T-helper 17 cell (primary cell): Measurements from ENCODE around the gene YEATS4. TPM values are rescaled to one million over a fixed set of nuclear protein-coding genes. Genes with fewer than 3 reads are reported as not detected.

Experiments
- ATAC-seq: fragments of 150-1000 bp; cut with Tn5 transposase; 2 replicates; pipeline ENCODE4 v1.10.0; 2021; ENCODE audit warnings: mild to moderate bottlenecking, moderate library complexity
- DNase-seq, 3 donors: peaks; one replicate each; pipeline versions ENCODE4 v3.0.0 to v3.0.0-alpha.2; 2020 to 2021
- H3K9me3 ChIP-seq: one replicate; pipeline ENCODE4 v1.7.0; 2013; ENCODE audit warnings: low read length, mild to moderate bottlenecking; ENCODE audit not compliant: control insufficient read depth, poor library complexity, severe bottlenecking
- H3K27ac Mint-ChIP-seq: one replicate; pipeline ENCODE4 v1.8.0; 2022; ENCODE audit warnings: mild to moderate bottlenecking, moderate library complexity, mixed read lengths
- H3K27me3 Mint-ChIP-seq: one replicate; pipeline ENCODE4 v1.8.0; 2022; ENCODE audit warnings: mixed read lengths
- H3K36me3 Mint-ChIP-seq: one replicate; pipeline ENCODE4 v1.8.0; 2022; ENCODE audit warnings: low read depth, mixed read lengths
- H3K4me1 Mint-ChIP-seq: one replicate; pipeline ENCODE4 v1.8.0; 2022; ENCODE audit warnings: mild to moderate bottlenecking, mixed read lengths
- H3K4me3 Mint-ChIP-seq: one replicate; pipeline ENCODE4 v1.8.0; 2022; ENCODE audit warnings: mild to moderate bottlenecking, moderate library complexity, mixed read lengths
- total RNA-seq, 4 donors: library from RNA in 2 of 4; stranded (reverse) in 2 of 4; gene quantifications; one replicate each; pipeline ENCODE4 v1.2.3 and lab custom pipeline; 2022 to 2026

Gene YEATS4
- total RNA-seq, 2 donors from 2014 or later, result 34.0 to 36.7 TPM

- H3K27ac Mint-ChIP-seq, result no peak overlapping the region
- no peaks in the 10 kb centered on the region for H3K9me3 ChIP-seq
- H3K4me1 Mint-ChIP-seq, result peaks cover 4% of the 10 kb centered on the region
- ATAC-seq (no peak), DNase-seq (no peak)
- peaks cover 2% of the 10 kb centered on the region for H3K36me3 Mint-ChIP-seq
- no peak overlapping the region for H3K4me3 Mint-ChIP-seq
- H3K27me3 Mint-ChIP-seq, result peaks cover 29% of the 10 kb centered on the region
Observed at GRCh38 chr12:69345742-69346141, 13.8 kb upstream of the YEATS4 start.

- no peaks in the 10 kb centered on the region for H3K9me3 ChIP-seq
- peaks cover 11% of the 10 kb centered on the region for H3K27me3 Mint-ChIP-seq
- ATAC-seq (peak; percentile 42), DNase-seq (no peak)
- no peak within 1 kb of the TSS for H3K27ac Mint-ChIP-seq
- H3K4me1 Mint-ChIP-seq, result peaks cover 4% of the 10 kb centered on the region
- H3K36me3 Mint-ChIP-seq, result peaks cover under 1% of the 10 kb centered on the region
- no peak within 1 kb of the TSS for H3K4me3 Mint-ChIP-seq
Observed at GRCh38 chr12:69348162-69348938, 11.2 kb upstream of the YEATS4 start, which contains the start of gene LYZ. LYZ (plus strand) TSS chr12:69348381; CDS start chr12:69348409, 28 bp downstream.

GRCh38 chr12:69350002-69350626 is 9.4 kb upstream of the YEATS4 start:
- no peak overlapping the region for H3K4me3 Mint-ChIP-seq
- peaks cover 11% of the 10 kb centered on the region for H3K27me3 Mint-ChIP-seq
- no peak for ATAC-seq
- H3K36me3 Mint-ChIP-seq, result peaks cover 4% of the 10 kb centered on the region
- no peak overlapping the region for H3K27ac Mint-ChIP-seq
- no peaks in the 10 kb centered on the region for H3K9me3 ChIP-seq
- no peak for DNase-seq
- peaks cover 4% of the 10 kb centered on the region for H3K4me1 Mint-ChIP-seq

GRCh38 chr12:69350777-69351176 is 8.8 kb upstream of the YEATS4 start:
- H3K36me3 Mint-ChIP-seq, result peaks cover 4% of the 10 kb centered on the region
- ATAC-seq (no peak), DNase-seq (no peak)
- peaks cover 4% of the 10 kb centered on the region for H3K4me1 Mint-ChIP-seq
- no peak overlapping the region for H3K4me3 Mint-ChIP-seq
- H3K27ac Mint-ChIP-seq, result no peak overlapping the region
- no peaks in the 10 kb centered on the region for H3K9me3 ChIP-seq
- peaks cover 11% of the 10 kb centered on the region for H3K27me3 Mint-ChIP-seq

GRCh38 chr12:69351462-69352236 is 7.9 kb upstream of the YEATS4 start:
- Mint-ChIP-seq H3K4me1 (peaks cover 5% of the 10 kb centered on the region), H3K27me3 (peaks cover 11% of the 10 kb centered on the region), H3K4me3 (no peak overlapping the region), H3K36me3 (peaks cover 4% of the 10 kb centered on the region), H3K27ac (no peak overlapping the region)
- H3K9me3 ChIP-seq, result no peaks in the 10 kb centered on the region
- no peak for ATAC-seq
- DNase-seq, result no peak

- H3K4me3 Mint-ChIP-seq, result no peak overlapping the region
- peaks cover 4% of the 10 kb centered on the region for H3K36me3 Mint-ChIP-seq
- DNase-seq, result no peak
- peaks cover 11% of the 10 kb centered on the region for H3K4me1 Mint-ChIP-seq
- H3K27me3 Mint-ChIP-seq, result peaks cover 11% of the 10 kb centered on the region
- H3K27ac Mint-ChIP-seq, result no peak overlapping the region
- no peaks in the 10 kb centered on the region for H3K9me3 ChIP-seq
- ATAC-seq, result no peak
Observed at GRCh38 chr12:69352904-69353303, 6.6 kb upstream of the YEATS4 start.

- no peak for ATAC-seq
- Mint-ChIP-seq H3K27me3 (peaks cover 11% of the 10 kb centered on the region), H3K27ac (no peak overlapping the region), H3K4me1 (peaks cover 12% of the 10 kb centered on the region), H3K36me3 (peaks cover 4% of the 10 kb centered on the region), H3K4me3 (no peak overlapping the region)
- DNase-seq, result no peak
- no peaks in the 10 kb centered on the region for H3K9me3 ChIP-seq
Observed at GRCh38 chr12:69354172-69354555, 5.4 kb upstream of the YEATS4 start.

- Mint-ChIP-seq H3K27me3 (peaks cover 11% of the 10 kb centered on the region), H3K27ac (no peak overlapping the region), H3K4me3 (no peak overlapping the region), H3K36me3 (peaks cover 4% of the 10 kb centered on the region), H3K4me1 (peaks cover 16% of the 10 kb centered on the region)
- H3K9me3 ChIP-seq, result no peaks in the 10 kb centered on the region
- DNase-seq (no peak), ATAC-seq (no peak)
Observed at GRCh38 chr12:69354556-69355187, 4.9 kb upstream of the YEATS4 start.

GRCh38 chr12:69355363-69356028 is 4.0 kb upstream of the YEATS4 start:
- no peak overlapping the region for H3K27ac Mint-ChIP-seq
- peaks cover 19% of the 10 kb centered on the region for H3K4me1 Mint-ChIP-seq
- H3K36me3 Mint-ChIP-seq, result peaks cover 4% of the 10 kb centered on the region
- H3K9me3 ChIP-seq, result no peaks in the 10 kb centered on the region
- H3K27me3 Mint-ChIP-seq, result peaks cover 11% of the 10 kb centered on the region
- no peak for DNase-seq
- no peak overlapping the region for H3K4me3 Mint-ChIP-seq
- no peak for ATAC-seq

- H3K9me3 ChIP-seq, result no peaks in the 10 kb centered on the region
- no peak for ATAC-seq
- Mint-ChIP-seq H3K4me1 (peaks cover 29% of the 10 kb centered on the region), H3K4me3 (peak overlapping the region; percentile 95), H3K27ac (peak overlapping the region; percentile 96), H3K36me3 (peaks cover 3% of the 10 kb centered on the region), H3K27me3 (no peaks in the 10 kb centered on the region)
- DNase-seq, result no peak
Observed at GRCh38 chr12:69360348-69360672, 767 bp downstream of the YEATS4 start.

GRCh38 chr12:69366796-69367195 is 7.3 kb downstream of the YEATS4 start:
- DNase-seq (no peak), ATAC-seq (no peak)
- Mint-ChIP-seq H3K36me3 (peaks cover 9% of the 10 kb centered on the region), H3K27me3 (no peaks in the 10 kb centered on the region), H3K4me3 (no peak overlapping the region), H3K4me1 (peaks cover 23% of the 10 kb centered on the region), H3K27ac (peak overlapping the region; percentile 78)
- H3K9me3 ChIP-seq, result no peaks in the 10 kb centered on the region

- no peaks in the 10 kb centered on the region for H3K9me3 ChIP-seq
- Mint-ChIP-seq H3K27me3 (no peaks in the 10 kb centered on the region), H3K4me1 (peaks cover 26% of the 10 kb centered on the region), H3K36me3 (peaks cover 13% of the 10 kb centered on the region), H3K4me3 (no peak overlapping the region), H3K27ac (peak overlapping the region; percentile 78)
- DNase-seq (no peak), ATAC-seq (no peak)
Observed at GRCh38 chr12:69368171-69368570, 8.6 kb downstream of the YEATS4 start.
